ENCODE data around the gene CFAP221. TPM values are rescaled to one million over a fixed set of nuclear protein-coding genes. Genes with fewer than 3 reads are reported as not detected.

The CFAP221 gene
- total RNA-seq, 1 experiment from 2014 or later: 0.20 TPM

DNA sequence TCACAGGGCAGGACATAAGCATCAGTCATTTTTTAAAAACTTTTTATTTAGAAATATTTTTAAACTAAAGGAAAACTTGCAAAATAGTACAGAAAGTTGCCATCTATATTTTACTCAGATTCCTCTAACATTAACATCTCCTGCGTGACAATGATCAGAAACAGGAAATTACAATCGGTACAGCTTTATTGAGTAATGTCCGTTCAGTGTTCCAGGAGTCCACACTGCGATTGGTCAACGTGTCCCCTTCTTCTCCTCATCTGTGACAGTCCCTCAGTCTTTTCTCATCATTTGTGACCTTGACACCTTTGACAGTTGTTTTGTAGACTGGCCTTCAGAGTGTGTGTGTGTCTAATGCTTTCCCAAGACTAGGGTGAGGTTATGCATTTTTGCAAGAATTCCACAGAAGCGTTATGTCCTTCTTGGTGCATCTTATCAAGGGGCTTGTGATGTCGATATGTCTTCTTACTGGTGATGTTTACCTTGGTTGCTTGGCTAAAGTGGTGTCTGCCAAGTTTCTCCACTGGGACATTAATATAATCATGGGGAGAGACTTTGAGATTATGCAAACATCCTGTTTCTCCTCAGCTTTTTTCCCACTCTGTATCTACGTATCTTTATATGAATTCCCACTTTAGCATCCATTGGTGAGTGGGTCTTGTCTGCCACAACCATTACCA lies 113.4 kb downstream of the CFAP221 start:
- WGBS (ENCODE audit: extremely low coverage, insufficient read length, low lambda C conversion rate): no CpG with 5 or more reads among the region's 8 CpGs

More for the DNA sequence above, 113.4 kb downstream of the CFAP221 start:
- H2BK12ac ChIP-seq (ENCODE audit: insufficient read length, low read depth, low read length): no peak overlapping the region
- no peak for DNase-seq
- no peaks in the 10 kb centered on the region for H3K4me1 ChIP-seq (ENCODE audit: insufficient read depth, low read length)
- H2BK20ac ChIP-seq (ENCODE audit: low read depth, low read length, poor library complexity, severe bottlenecking): no peak overlapping the region
- no peaks in the 10 kb centered on the region; the same call in 1 of the 2 replicates for H3K27me3 ChIP-seq (ENCODE audit: insufficient read depth, low read length)
- H3K4ac ChIP-seq (ENCODE audit: low read depth, low read length): no peak overlapping the region
- H3K4me2 ChIP-seq (ENCODE audit: insufficient read depth, insufficient read length, low read length): no peak overlapping the region
- Mint-ChIP-seq H3K4me1 (no peaks in the 10 kb centered on the region), H3K36me3 (ENCODE audit: insufficient read depth in 1 of 3, low read depth in 3 of 3) (no peaks in the 10 kb centered on the region), H3K9me3 (no peaks in the 10 kb centered on the region), H3K27me3 (ENCODE audit: low read depth) (peaks cover 4% of the 10 kb centered on the region), H3K27ac (no peak overlapping the region), H3K4me3 (no peak overlapping the region)
- no peak overlapping the region for H2BK120ac ChIP-seq (ENCODE audit: low read depth, low read length, poor library complexity, severe bottlenecking)
- no peak overlapping the region for H3K9ac ChIP-seq (ENCODE audit: extremely low read depth, insufficient read length, low read length)
- no peaks in the 10 kb centered on the region for H3K9me3 ChIP-seq (ENCODE audit: control insufficient read depth, low read depth, low read length)
- TF ChIP-seq, protein P1, sequence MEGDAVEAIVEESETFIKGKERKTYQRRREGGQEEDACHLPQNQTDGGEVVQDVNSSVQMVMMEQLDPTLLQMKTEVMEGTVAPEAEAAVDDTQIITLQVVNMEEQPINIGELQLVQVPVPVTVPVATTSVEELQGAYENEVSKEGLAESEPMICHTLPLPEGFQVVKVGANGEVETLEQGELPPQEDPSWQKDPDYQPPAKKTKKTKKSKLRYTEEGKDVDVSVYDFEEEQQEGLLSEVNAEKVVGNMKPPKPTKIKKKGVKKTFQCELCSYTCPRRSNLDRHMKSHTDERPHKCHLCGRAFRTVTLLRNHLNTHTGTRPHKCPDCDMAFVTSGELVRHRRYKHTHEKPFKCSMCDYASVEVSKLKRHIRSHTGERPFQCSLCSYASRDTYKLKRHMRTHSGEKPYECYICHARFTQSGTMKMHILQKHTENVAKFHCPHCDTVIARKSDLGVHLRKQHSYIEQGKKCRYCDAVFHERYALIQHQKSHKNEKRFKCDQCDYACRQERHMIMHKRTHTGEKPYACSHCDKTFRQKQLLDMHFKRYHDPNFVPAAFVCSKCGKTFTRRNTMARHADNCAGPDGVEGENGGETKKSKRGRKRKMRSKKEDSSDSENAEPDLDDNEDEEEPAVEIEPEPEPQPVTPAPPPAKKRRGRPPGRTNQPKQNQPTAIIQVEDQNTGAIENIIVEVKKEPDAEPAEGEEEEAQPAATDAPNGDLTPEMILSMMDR (conservative IDR thresholded peaks at IDR 0.05): no peak
- H3T11ph ChIP-seq (ENCODE audit: low read length): no peak overlapping the region
- H4K8ac ChIP-seq (replicated peaks; ENCODE audit: insufficient read length, low read depth, low read length): no peak overlapping the region
- H2BK5ac ChIP-seq (ENCODE audit: insufficient read length, low read length): no peak overlapping the region
- H2AFZ ChIP-seq (ENCODE audit: low read length): no peak overlapping the region
- H3K79me2 ChIP-seq (ENCODE audit: insufficient read depth, low read length): no peaks in the 10 kb centered on the region
- no peak overlapping the region for H2BK15ac ChIP-seq (ENCODE audit: low read depth, low read length)
- H3K23me2 ChIP-seq (ENCODE audit: insufficient read length, low read depth, low read length, poor library complexity, severe bottlenecking): no peaks in the 10 kb centered on the region
- no peak overlapping the region for H4K5ac ChIP-seq (ENCODE audit: insufficient read length, low read depth, low read length)
- no peak overlapping the region for H4K91ac ChIP-seq (ENCODE audit: insufficient read length, low read depth, low read length)
- no peak overlapping the region for H3K27ac ChIP-seq (ENCODE audit: insufficient read length, low read depth, low read length)
- no peak overlapping the region for H3K18ac ChIP-seq (ENCODE audit: insufficient read length, low read depth, low read length)
- H3K23ac ChIP-seq (ENCODE audit: insufficient read length, low read depth, low read length): no peak overlapping the region
- no peak overlapping the region for H3K56ac ChIP-seq (ENCODE audit: insufficient read length, low read depth, low read length)
- no peaks in the 10 kb centered on the region for H4K20me1 ChIP-seq (ENCODE audit: control insufficient read depth, insufficient read depth, insufficient read length)
- no peak overlapping the region for H2AK5ac ChIP-seq (ENCODE audit: insufficient read length, low read length)
- no peak overlapping the region for H3K14ac ChIP-seq (ENCODE audit: insufficient read depth, low read length)
- no peaks in the 10 kb centered on the region for H3K79me1 ChIP-seq (ENCODE audit: insufficient read depth, low read depth, low read length, poor library complexity, severe bottlenecking)

All from H9 (cell line).